Measurements from ENCODE around the gene KDM6A.
"Not testable (repeated sequence)": the region's sequence is repeated elsewhere in the genome, so short reads cannot be mapped to it uniquely, and the experiment has no call there.

Gene KDM6A

DNA sequence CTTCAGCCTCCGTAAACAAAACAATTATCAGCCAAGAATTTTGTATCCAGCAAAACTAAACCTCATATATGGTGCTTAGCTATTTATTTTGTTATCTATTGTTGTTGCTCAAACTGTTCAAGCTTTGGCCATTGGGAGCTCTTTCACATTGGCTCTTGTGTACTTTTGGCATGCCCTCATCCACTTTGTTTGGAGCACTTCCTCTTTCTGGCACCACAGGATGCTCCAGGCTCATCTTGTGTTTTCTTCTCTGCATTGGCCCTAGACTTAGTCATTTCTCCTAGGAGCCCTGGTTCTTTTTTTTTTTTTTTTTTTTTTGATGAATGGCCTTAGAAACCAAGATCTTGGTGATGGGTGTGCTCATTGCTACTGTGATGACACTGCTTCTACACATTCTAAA, 253.2 kb downstream of the KDM6A start:
- Histone ChIP-seq H3K9ac (ENCODE audit: low read depth in 1 of 2, low read length in 2 of 2) (no peak overlapping the region), H3K36me3 (ENCODE audit: control insufficient read depth in 2 of 2, insufficient read depth in 2 of 2, low read length in 2 of 2) (no peaks in the 10 kb centered on the region), H3K27me3 (ENCODE audit: control insufficient read depth in 2 of 2, insufficient read depth in 2 of 2, low read length in 2 of 2) (peaks cover 0 to 2% of the 10 kb centered on the region in 2 donors), H3K4me1 (ENCODE audit: control insufficient read depth in 2 of 2, insufficient read depth in 2 of 2, low read length in 2 of 2) (no peaks in the 10 kb centered on the region), H3K4me3 (ENCODE audit: low read length in 2 of 2) (no peak overlapping the region), H3K27ac (ENCODE audit: low read depth in 2 of 2, low read length in 2 of 2) (no peak overlapping the region), H3K9me3 (ENCODE audit: control insufficient read depth in 2 of 2, low read length in 2 of 2) (peaks cover 0 to 2% of the 10 kb centered on the region in 2 donors)

DNA sequence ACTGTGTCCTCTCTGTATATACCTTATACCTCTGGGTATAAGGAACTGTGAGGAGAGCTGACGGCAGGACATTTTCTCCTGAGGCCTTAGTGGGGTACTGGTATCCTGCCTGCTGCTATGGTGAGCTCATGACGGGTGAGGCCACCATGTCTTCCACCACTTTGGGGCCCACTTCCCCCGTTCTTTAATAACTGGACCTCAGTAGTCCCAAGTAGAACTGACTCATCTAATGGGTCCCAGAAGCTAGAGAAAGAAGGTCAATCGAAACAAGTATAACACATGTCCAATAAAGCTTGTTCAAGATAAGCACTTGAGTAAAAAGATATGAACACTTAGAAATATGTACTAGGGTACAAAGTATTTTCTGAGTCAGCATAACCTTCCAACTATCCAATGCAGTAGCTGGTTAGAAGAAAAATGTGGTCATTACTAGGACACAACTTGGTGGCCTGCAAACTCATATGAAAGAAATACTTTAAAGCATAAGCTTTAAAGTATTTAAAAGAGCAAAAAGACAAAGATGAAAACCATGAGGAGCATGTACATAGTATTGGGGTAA, 256.0 kb downstream of the KDM6A start:
- no peak overlapping the region for H3K27ac ChIP-seq (ENCODE audit: low read depth in 2 of 2, low read length in 2 of 2)

DNA sequence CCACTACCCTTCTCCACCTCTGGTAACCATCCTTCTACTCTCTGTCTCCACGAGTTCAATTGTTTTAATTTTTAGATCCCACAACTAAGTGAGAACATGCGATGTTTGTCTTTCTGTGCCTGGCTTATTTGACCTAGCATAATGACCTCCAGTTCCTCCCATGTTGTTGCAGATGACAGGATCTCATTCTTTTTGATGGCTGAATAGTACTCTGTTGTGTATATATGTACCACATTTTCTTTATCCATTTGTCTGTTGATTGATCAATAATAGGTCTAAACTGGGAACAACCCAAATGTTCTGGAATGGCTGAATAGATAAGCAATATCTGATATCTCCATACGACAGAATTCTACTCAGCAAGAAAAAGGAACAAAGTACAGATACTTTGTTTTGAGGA, 260.5 kb downstream of the KDM6A start:
- H3K27me3 ChIP-seq (ENCODE audit: control insufficient read depth in 2 of 2, insufficient read depth in 2 of 2, low read length in 2 of 2), result peaks cover 0 to 3% of the 10 kb centered on the region in 2 donors
- H3K4me1 ChIP-seq (ENCODE audit: control insufficient read depth in 2 of 2, insufficient read depth in 2 of 2, low read length in 2 of 2), result no peaks in the 10 kb centered on the region
- H3K9me3 ChIP-seq (ENCODE audit: control insufficient read depth in 2 of 2, low read length in 2 of 2), result no peaks in the 10 kb centered on the region
- H3K36me3 ChIP-seq (ENCODE audit: control insufficient read depth in 2 of 2, insufficient read depth in 2 of 2, low read length in 2 of 2), result no peaks in the 10 kb centered on the region
- no peak overlapping the region for H3K9ac ChIP-seq (ENCODE audit: low read depth in 1 of 2, low read length in 2 of 2)
- H3K27ac ChIP-seq (ENCODE audit: low read depth in 2 of 2, low read length in 2 of 2), result no peak overlapping the region
- H3K4me3 ChIP-seq (ENCODE audit: low read length in 2 of 2), result no peak overlapping the region

More for the DNA sequence above, 256.0 kb downstream of the KDM6A start:
- Histone ChIP-seq H3K36me3 (ENCODE audit: control insufficient read depth in 2 of 2, insufficient read depth in 2 of 2, low read length in 2 of 2) (no peaks in the 10 kb centered on the region), H3K27me3 (ENCODE audit: control insufficient read depth in 2 of 2, insufficient read depth in 2 of 2, low read length in 2 of 2) (peaks cover 0 to 3% of the 10 kb centered on the region in 2 donors), H3K4me1 (ENCODE audit: control insufficient read depth in 2 of 2, insufficient read depth in 2 of 2, low read length in 2 of 2) (no peaks in the 10 kb centered on the region), H3K9ac (ENCODE audit: low read depth in 1 of 2, low read length in 2 of 2) (no peak overlapping the region), H3K9me3 (ENCODE audit: control insufficient read depth in 2 of 2, low read length in 2 of 2) (peaks cover 0 to 2% of the 10 kb centered on the region in 2 donors), H3K4me3 (ENCODE audit: low read length in 2 of 2) (no peak overlapping the region)

DNA sequence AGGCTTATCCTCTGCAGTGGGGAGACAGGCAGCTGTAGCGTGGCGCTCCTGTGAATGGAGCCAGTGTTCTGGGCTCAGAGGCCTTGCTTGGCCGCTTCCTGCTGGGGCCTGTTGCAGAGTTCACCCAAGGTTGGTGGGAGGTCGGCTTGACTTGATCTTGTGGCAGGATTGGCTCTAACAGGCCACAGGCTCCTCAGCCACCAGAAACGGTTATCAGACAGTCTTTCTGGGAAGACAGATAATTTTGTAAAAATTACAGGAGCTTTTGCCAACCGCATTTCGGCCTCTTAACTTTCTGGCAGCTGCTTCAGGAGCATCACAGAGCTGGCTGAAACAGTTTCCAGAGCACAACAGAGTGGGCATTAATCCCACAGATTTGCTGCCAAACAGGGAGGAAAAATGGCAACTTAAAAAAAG, 261.3 kb downstream of the KDM6A start:
- no peak overlapping the region for H3K4me3 ChIP-seq (ENCODE audit: low read length in 2 of 2)
- no peaks in the 10 kb centered on the region for H3K36me3 ChIP-seq (ENCODE audit: control insufficient read depth in 2 of 2, insufficient read depth in 2 of 2, low read length in 2 of 2)
- H3K27me3 ChIP-seq (ENCODE audit: control insufficient read depth in 2 of 2, insufficient read depth in 2 of 2, low read length in 2 of 2), result peaks cover 0 to 3% of the 10 kb centered on the region in 2 donors
- H3K27ac ChIP-seq (ENCODE audit: low read depth in 2 of 2, low read length in 2 of 2), result no peak overlapping the region
- no peaks in the 10 kb centered on the region for H3K9me3 ChIP-seq (ENCODE audit: control insufficient read depth in 2 of 2, low read length in 2 of 2)
- no peak overlapping the region for H3K9ac ChIP-seq (ENCODE audit: low read depth in 1 of 2, low read length in 2 of 2)
- no peaks in the 10 kb centered on the region for H3K4me1 ChIP-seq (ENCODE audit: control insufficient read depth in 2 of 2, insufficient read depth in 2 of 2, low read length in 2 of 2)

DNA sequence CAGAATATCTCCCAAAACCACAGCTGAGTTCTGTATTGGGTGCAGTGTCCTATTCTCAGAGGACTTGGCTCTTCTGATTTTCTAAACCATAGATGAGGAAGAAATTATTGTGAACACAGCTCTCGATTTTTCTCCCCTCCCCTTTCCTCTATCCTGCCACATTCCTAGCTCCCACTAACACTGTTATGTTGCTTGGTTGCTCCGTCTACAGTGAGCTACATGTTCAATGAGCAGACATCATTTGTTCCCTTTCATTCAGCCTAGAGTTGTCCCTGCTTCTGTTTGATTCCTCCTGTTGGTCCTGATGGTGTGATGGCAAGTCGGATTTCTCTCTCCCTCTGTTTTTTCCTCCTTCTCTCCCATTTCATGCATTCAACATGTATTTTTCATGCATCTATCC, 261.8 kb downstream of the KDM6A start:
- no peaks in the 10 kb centered on the region for H3K9me3 ChIP-seq (ENCODE audit: control insufficient read depth in 2 of 2, low read length in 2 of 2)
- H3K4me1 ChIP-seq (ENCODE audit: control insufficient read depth in 2 of 2, insufficient read depth in 2 of 2, low read length in 2 of 2), result no peaks in the 10 kb centered on the region
- H3K9ac ChIP-seq (ENCODE audit: low read depth in 1 of 2, low read length in 2 of 2), result no peak overlapping the region
- no peak overlapping the region for H3K4me3 ChIP-seq (ENCODE audit: low read length in 2 of 2)
- peaks cover 0 to 3% of the 10 kb centered on the region in 2 donors for H3K27me3 ChIP-seq (ENCODE audit: control insufficient read depth in 2 of 2, insufficient read depth in 2 of 2, low read length in 2 of 2)
- no peaks in the 10 kb centered on the region for H3K36me3 ChIP-seq (ENCODE audit: control insufficient read depth in 2 of 2, insufficient read depth in 2 of 2, low read length in 2 of 2)
- no peak overlapping the region for H3K27ac ChIP-seq (ENCODE audit: low read depth in 2 of 2, low read length in 2 of 2)

DNA sequence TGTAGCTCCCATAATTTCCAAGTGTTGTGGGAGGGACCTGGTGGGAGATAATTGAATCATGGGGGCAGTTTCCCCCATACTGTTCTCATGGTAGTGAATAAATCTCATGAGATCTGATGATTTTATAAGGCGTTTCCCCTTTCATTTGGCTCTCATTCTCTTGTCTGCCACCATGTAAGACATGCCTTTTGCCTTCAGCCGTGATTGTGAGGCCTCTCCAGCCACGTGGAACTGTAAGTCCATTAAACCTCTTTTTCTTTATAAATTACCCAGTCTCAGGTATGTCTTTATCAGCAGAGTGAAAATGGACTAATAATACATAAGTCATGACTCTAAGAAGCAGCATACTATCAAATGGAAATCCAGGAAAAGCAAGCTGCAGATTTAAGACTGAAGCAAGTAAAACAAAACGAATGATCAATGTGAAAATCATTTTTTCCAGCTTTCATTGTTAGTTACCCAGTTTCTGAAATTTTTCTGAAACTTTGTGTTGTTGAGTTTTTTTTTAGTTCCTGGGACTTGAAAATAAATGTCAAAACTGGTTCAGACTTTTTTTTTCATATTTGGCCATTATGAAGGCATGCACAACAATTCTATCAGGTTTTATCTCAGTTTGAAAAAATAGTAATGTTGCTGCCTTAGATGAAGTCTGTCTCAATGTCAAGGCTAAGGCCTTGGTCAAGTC, 262.5 kb downstream of the KDM6A start:
- not testable (repeated sequence) for H3K9me3 ChIP-seq (ENCODE audit: control insufficient read depth in 2 of 2, low read length in 2 of 2); H3K4me1 ChIP-seq (ENCODE audit: control insufficient read depth in 2 of 2, insufficient read depth in 2 of 2, low read length in 2 of 2); H3K36me3 ChIP-seq (ENCODE audit: control insufficient read depth in 2 of 2, insufficient read depth in 2 of 2, low read length in 2 of 2); H3K27me3 ChIP-seq (ENCODE audit: control insufficient read depth in 2 of 2, insufficient read depth in 2 of 2, low read length in 2 of 2); H3K27ac ChIP-seq (ENCODE audit: low read depth in 2 of 2, low read length in 2 of 2); H3K9ac ChIP-seq (ENCODE audit: low read depth in 1 of 2, low read length in 2 of 2); H3K4me3 ChIP-seq (ENCODE audit: low read length in 2 of 2)

DNA sequence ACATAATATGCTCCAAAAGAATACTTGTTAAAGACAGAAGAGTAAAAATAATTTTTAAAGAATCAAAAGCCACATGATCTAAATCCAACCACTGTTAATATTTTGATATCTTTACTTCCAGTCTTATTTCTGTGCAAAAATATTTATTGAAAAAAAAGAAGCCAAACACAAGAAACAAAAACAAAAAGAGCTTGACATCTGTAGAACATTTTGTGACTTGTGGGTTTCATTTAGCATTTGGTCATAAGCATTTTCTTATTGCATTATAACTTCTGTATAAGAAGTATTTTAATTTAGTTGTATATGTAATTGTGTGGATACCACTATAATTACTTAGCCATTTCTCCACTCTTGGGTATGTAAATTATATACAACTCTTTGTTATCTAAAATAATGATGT, 264.5 kb downstream of the KDM6A start:
- no peak overlapping the region for H3K27ac ChIP-seq (ENCODE audit: low read depth in 2 of 2, low read length in 2 of 2)
- no peaks in the 10 kb centered on the region for H3K36me3 ChIP-seq (ENCODE audit: control insufficient read depth in 2 of 2, insufficient read depth in 2 of 2, low read length in 2 of 2)
- no peak overlapping the region for H3K4me3 ChIP-seq (ENCODE audit: low read length in 2 of 2)
- H3K27me3 ChIP-seq (ENCODE audit: control insufficient read depth in 2 of 2, insufficient read depth in 2 of 2, low read length in 2 of 2), result no peaks in the 10 kb centered on the region
- H3K4me1 ChIP-seq (ENCODE audit: control insufficient read depth in 2 of 2, insufficient read depth in 2 of 2, low read length in 2 of 2), result no peaks in the 10 kb centered on the region
- no peaks in the 10 kb centered on the region for H3K9me3 ChIP-seq (ENCODE audit: control insufficient read depth in 2 of 2, low read length in 2 of 2)
- no peak overlapping the region for H3K9ac ChIP-seq (ENCODE audit: low read depth in 1 of 2, low read length in 2 of 2)

DNA sequence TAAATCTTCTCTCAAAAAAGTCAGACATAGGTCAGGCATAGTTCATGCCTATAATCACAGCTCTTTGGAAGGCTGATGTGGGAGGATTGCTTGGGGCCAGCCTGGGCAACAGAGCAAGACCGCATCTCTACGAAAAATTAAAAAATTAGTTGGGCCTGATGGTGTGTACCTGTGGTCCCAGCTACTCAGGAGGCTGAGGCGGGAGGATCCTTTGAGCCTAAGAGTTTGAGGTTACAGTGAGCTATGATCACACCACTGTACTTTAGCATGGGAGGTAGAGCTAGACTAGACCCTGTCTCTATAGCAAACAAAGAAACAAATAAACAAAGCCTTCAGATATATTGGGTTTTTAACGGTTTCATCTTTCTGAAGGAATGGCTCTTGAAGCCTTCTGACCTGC, 265.5 kb downstream of the KDM6A start:
- no peak overlapping the region for H3K27ac ChIP-seq (ENCODE audit: low read depth in 2 of 2, low read length in 2 of 2)
- H3K9me3 ChIP-seq (ENCODE audit: control insufficient read depth in 2 of 2, low read length in 2 of 2), result no peaks in the 10 kb centered on the region
- no peaks in the 10 kb centered on the region for H3K27me3 ChIP-seq (ENCODE audit: control insufficient read depth in 2 of 2, insufficient read depth in 2 of 2, low read length in 2 of 2)
- H3K4me1 ChIP-seq (ENCODE audit: control insufficient read depth in 2 of 2, insufficient read depth in 2 of 2, low read length in 2 of 2), result no peaks in the 10 kb centered on the region
- H3K9ac ChIP-seq (ENCODE audit: low read depth in 1 of 2, low read length in 2 of 2), result no peak overlapping the region
- H3K36me3 ChIP-seq (ENCODE audit: control insufficient read depth in 2 of 2, insufficient read depth in 2 of 2, low read length in 2 of 2), result no peaks in the 10 kb centered on the region
- H3K4me3 ChIP-seq (ENCODE audit: low read length in 2 of 2), result no peak overlapping the region

DNA sequence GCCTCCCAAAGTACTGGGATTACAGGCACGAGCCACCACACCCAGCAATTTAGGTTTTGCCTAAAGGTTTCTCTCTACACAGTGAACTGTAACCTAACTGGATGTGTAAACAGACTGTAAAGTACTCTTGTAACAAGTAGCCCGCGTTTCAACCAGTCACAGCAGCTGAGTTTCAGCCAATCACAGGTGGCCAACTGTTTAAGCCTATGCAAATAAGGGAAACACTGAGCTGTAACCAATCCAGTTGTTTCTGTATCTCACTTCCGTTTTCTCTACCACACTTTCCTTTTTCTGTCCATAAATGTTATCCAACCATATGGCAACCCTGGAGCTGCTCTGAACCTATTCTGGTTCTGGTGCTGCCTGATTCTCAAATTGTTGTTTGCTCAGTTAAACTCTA, 267.8 kb downstream of the KDM6A start:
- no peak overlapping the region for H3K4me3 ChIP-seq (ENCODE audit: low read length in 2 of 2)
- H3K27ac ChIP-seq (ENCODE audit: low read depth in 2 of 2, low read length in 2 of 2), result no peak overlapping the region
- H3K9me3 ChIP-seq (ENCODE audit: control insufficient read depth in 2 of 2, low read length in 2 of 2), result no peaks in the 10 kb centered on the region
- no peaks in the 10 kb centered on the region for H3K4me1 ChIP-seq (ENCODE audit: control insufficient read depth in 2 of 2, insufficient read depth in 2 of 2, low read length in 2 of 2)
- H3K36me3 ChIP-seq (ENCODE audit: control insufficient read depth in 2 of 2, insufficient read depth in 2 of 2, low read length in 2 of 2), result no peaks in the 10 kb centered on the region
- H3K9ac ChIP-seq (ENCODE audit: low read depth in 1 of 2, low read length in 2 of 2), result no peak overlapping the region
- H3K27me3 ChIP-seq (ENCODE audit: control insufficient read depth in 2 of 2, insufficient read depth in 2 of 2, low read length in 2 of 2), result no peaks in the 10 kb centered on the region

DNA sequence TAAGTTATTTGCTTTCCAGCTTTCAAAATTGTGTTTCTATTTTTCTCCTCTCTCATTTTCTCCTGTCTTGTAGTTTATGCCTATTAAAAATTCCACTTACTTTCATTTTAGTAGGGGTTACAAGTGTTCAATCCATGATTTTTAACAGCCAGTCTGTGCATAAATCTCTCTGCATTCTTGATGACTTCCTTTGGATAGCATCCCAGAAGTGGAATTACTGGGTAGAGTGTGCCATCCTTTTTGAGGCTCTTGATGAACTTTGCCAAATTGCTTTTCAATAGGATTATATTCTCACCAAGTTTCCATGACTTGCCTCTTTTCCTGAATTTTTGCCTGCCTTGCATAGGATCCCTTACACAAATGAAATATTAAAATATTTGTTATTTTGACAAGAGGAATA, 269.2 kb downstream of the KDM6A start:
- no peak overlapping the region for H3K27ac ChIP-seq (ENCODE audit: low read depth in 2 of 2, low read length in 2 of 2)

More for the DNA sequence above, 269.2 kb downstream of the KDM6A start:
- Histone ChIP-seq H3K9me3 (ENCODE audit: control insufficient read depth in 2 of 2, low read length in 2 of 2) (no peaks in the 10 kb centered on the region), H3K4me3 (ENCODE audit: low read length in 2 of 2) (no peak overlapping the region), H3K4me1 (ENCODE audit: control insufficient read depth in 2 of 2, insufficient read depth in 2 of 2, low read length in 2 of 2) (no peaks in the 10 kb centered on the region), H3K9ac (ENCODE audit: low read depth in 1 of 2, low read length in 2 of 2) (no peak overlapping the region), H3K36me3 (ENCODE audit: control insufficient read depth in 2 of 2, insufficient read depth in 2 of 2, low read length in 2 of 2) (no peaks in the 10 kb centered on the region), H3K27me3 (ENCODE audit: control insufficient read depth in 2 of 2, insufficient read depth in 2 of 2, low read length in 2 of 2) (peaks cover 0 to 4% of the 10 kb centered on the region in 2 donors)

Data from mucosa of rectum (tissue), 2 donors.